Stimulated activated CD8-positive, alpha-beta memory T cell treated with anti-CD3 and anti-CD28 coated beads, Interleukin-7, amount 100 ng/mL, for 24 hours (primary cell): ENCODE measurements around the gene DGKZ.
"Not testable (repeated sequence)": the region's sequence is repeated elsewhere in the genome, so short reads cannot be mapped to it uniquely, and the experiment has no call there.

Source experiments
- DNase-seq: peaks from one replicate; pipeline ENCODE4 v3.0.0-alpha.2; 2020; ENCODE audit warnings: low read depth

DGKZ gene

GRCh38 chr11:46346886-46347636 lies at the start of gene DGKZ:
TSS of gene DGKZ (plus strand) at chr11:46347463. CDS start at chr11:46347660, 197 bp downstream.
- peak; percentile 59 for DNase-seq

- no peak for DNase-seq
Measured at GRCh38 chr11:46298699-46299433, 48.4 kb upstream of the DGKZ start.

- DNase-seq, result no peak
Measured at GRCh38 chr11:46299451-46299961, 47.8 kb upstream of the DGKZ start.

- DNase-seq, result no peak
Measured at GRCh38 chr11:46300270-46300669, 47.0 kb upstream of the DGKZ start.

GRCh38 chr11:46302866-46303265 lies 44.4 kb upstream of the DGKZ start:
- no peak for DNase-seq

GRCh38 chr11:46304036-46304435 lies 43.2 kb upstream of the DGKZ start:
- DNase-seq, result not testable (repeated sequence)

- no peak for DNase-seq
Measured at GRCh38 chr11:46304605-46305179, 42.6 kb upstream of the DGKZ start.

GRCh38 chr11:46305295-46305694 lies 42.0 kb upstream of the DGKZ start:
- no peak for DNase-seq

GRCh38 chr11:46306296-46306853 lies 40.9 kb upstream of the DGKZ start:
- DNase-seq, result no peak

- no peak for DNase-seq
Measured at GRCh38 chr11:46307369-46307768, 39.9 kb upstream of the DGKZ start.

GRCh38 chr11:46307785-46308341 lies 39.4 kb upstream of the DGKZ start:
- no peak for DNase-seq

- peak; percentile 41 for DNase-seq
Measured at GRCh38 chr11:46308631-46309419, 38.4 kb upstream of the DGKZ start.

- DNase-seq, result no peak
Measured at GRCh38 chr11:46309814-46310259, 37.4 kb upstream of the DGKZ start.

- peak; percentile 68 for DNase-seq
Measured at GRCh38 chr11:46315033-46315738, 32.1 kb upstream of the DGKZ start.

GRCh38 chr11:46315783-46316563 lies 31.3 kb upstream of the DGKZ start:
- DNase-seq, result no peak

- no peak for DNase-seq
Measured at GRCh38 chr11:46319074-46319453, 28.2 kb upstream of the DGKZ start.

- no peak for DNase-seq
Measured at GRCh38 chr11:46321757-46322156, 25.5 kb upstream of the DGKZ start.

- no peak for DNase-seq
Measured at GRCh38 chr11:46322759-46323158, 24.5 kb upstream of the DGKZ start.

GRCh38 chr11:46326813-46327416 lies 20.3 kb upstream of the DGKZ start:
- no peak for DNase-seq
